ENCODE results near the gene PPCS.
A peak's percentile ranks its signal among the peaks of the same experiment; 100 is the strongest.
"Not testable (repeated sequence)": the region's sequence is repeated elsewhere in the genome, so short reads cannot be mapped to it uniquely, and the experiment has no call there.

The PPCS gene

DNA sequence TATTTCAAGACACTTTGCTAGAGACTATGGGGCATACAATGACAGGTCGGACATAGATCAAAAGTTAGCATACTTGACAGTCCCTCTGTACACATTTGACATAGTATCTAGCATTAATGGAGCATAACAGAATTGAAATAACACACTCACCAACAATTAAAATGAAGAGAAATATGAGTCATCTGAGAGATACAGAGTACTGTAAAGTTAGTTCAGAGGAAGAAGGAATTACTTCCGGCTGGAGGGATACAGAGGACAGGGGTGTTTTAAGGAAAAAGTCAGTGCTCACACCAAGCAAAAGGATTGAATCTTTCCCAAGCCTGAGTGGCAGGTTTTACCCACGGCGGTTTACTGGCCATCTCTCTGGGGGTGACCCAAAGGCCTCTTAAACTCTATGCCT lies 3.0 kb upstream of the PPCS start:
- no peak for DNase-seq (ENCODE audit: low read depth)

GRCh38 chr1:42454403-42454802 lies 1.9 kb upstream of the PPCS start:
- DNase-seq (ENCODE audit: low read depth): no peak

- DNase-seq (ENCODE audit: low read depth): peak; percentile 28
Measured at GRCh38 chr1:42456754-42457089, 379 bp downstream of the PPCS start.

DNA sequence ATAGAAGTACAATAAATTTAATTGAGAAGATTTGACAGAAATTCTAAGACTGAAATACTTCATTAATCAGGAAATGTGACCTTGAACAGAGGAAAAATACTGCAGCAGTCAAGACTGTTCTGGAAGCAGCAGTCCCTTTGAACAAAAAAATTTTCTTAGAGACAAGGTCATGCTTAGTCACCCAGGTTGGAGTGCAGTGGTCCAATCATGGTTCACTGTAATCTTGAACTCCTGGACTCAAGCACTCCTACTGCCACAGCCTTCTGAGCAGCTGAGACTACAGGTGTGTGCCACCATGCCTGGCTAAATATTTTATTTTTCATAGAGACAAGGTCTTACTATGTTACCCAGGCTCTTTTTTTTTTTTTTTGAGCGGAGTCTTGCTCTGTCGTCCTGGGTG lies 4.9 kb downstream of the PPCS start:
- no peak for DNase-seq (ENCODE audit: low read depth)

DNA sequence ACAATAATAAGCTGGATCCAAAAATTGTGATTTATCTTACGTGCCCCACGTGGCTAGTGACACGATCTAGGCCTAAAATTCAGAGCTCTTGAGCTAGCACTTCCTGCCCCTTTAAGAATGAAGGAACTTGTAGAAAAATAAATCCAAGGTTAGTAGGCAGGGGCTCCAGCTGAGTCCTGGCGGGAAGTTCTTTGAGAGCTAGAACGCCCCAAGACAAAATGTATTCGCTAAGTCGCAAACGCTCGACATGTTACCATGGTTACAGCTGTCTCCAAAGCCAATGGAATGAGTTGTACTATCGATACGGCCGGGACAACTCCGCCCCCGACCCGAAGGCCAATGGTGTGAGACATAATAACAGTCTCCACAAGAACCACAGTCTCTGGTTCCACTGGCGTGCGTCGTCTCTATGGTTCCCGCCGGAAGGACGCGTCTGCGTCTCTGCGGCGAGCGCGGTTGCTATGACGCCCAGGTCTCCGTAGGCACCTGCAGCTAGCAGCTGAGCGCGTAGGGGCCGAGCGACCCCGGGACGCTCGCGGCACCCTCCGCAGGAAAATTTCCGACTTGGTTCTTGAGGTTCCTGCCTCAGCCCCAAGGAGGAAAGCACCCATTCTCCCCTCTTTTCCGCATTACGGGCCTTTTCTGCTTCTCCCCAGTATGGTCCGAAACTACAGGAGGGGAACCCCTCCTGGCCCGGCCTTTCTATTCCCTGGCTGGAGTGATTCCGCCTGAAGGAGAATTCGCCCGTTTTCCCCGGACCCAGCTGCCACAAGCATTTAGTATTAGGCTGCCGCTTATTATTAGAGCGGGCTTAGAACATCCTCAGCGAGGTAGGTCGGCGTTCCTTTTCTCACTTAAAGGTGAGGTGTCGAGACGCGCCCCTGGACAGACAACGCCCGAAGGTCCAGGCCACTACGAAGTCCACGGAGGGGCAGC lies 6.8 kb downstream of the PPCS start, which contains the start of gene CCDC30:
Gene CCDC30 (plus strand): TSS at position 459 of the 936 bp plus-strand sequence. CDS start 17,266 bp downstream, outside the sequence.
- peak; percentile 93 for DNase-seq (ENCODE audit: low read depth)

DNA sequence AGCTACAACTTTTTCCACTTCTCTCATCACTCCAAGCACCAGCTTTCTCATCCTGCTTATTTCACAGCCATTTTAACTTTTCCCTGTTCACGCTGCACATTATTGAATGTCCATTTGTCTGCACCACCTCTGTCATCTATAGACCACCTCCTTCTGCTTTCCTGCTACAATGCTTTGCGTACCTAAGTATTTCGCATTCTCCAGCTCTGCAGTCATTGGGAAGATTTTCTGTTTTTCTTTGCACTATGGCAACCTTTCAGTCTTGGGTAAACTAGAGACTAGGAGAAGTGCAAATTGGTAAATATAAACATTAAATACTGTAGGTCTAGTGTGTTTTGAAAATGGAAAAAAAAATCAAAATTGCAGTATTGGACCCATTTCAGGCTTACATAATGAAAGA lies 7.6 kb downstream of the PPCS start:
- DNase-seq (ENCODE audit: low read depth): no peak

DNA sequence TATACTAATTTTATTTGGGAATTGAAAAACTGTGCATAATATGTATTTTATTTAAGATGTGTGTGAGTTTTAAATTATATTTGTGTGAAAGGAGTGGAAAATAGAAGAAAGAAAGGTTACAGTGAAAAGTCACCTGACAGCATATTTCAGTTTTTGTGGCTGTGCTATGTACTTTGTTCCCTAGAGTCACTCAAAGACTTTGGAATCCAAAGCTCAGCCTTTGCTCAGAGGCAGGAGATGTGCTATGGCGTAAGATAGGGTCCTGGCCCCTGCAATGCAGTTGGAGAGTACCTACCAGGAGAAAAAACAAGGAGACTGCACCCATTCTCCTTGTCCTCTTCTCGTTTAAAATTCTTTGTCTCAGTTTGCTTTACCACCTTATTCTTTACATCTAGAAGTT lies 9.7 kb downstream of the PPCS start:
- no peak for DNase-seq (ENCODE audit: low read depth)

- no peak for DNase-seq (ENCODE audit: low read depth)
Measured at GRCh38 chr1:42469727-42470126, 13.4 kb downstream of the PPCS start.

DNA sequence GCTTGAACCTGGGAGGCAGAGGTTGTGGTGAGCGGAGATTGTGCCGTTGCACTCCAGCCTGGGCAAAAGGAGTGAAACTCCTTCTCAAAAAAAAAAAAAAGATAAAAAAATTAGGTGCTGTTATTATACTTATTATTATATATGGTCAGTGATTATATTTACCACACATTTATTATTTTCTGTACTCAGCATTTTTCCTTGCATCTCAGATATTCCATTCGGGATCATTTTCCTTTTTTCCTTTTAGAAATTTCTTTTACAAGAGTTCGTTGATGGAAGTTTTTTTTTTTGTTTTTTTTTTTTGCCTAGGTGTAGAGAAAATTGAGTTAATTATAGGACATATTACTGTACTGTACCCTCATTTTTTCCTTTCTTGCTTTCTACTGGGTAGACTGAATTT lies 20.3 kb downstream of the PPCS start:
- no peak for DNase-seq (ENCODE audit: low read depth)

GRCh38 chr1:42477354-42477753 lies 21.0 kb downstream of the PPCS start:
- not testable (repeated sequence) for DNase-seq (ENCODE audit: low read depth)

- no peak for DNase-seq (ENCODE audit: low read depth)
Measured at GRCh38 chr1:42477775-42478174, 21.4 kb downstream of the PPCS start.

DNA sequence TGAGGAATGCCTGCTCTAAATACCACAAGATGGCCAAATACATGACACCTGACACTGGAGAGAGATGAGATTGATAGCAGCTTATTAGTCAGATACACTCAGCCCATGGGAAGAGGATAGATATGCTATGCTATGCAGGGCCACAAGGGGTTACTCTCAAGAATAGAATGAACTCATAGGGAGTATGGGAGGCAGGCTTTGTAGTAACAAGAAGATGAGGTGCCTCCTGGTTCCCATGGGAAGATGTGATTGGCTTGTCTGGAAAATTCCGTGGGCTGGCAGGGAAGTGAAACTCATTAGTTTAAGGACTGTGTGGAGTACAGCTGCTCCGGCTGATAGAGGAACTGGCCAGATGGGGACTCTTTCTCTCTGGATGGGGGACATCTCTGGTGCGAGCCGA lies 23.3 kb downstream of the PPCS start:
- no peak for DNase-seq (ENCODE audit: low read depth)

GRCh38 chr1:42480921-42481320 lies 24.6 kb downstream of the PPCS start:
- DNase-seq (ENCODE audit: low read depth): no peak

DNA sequence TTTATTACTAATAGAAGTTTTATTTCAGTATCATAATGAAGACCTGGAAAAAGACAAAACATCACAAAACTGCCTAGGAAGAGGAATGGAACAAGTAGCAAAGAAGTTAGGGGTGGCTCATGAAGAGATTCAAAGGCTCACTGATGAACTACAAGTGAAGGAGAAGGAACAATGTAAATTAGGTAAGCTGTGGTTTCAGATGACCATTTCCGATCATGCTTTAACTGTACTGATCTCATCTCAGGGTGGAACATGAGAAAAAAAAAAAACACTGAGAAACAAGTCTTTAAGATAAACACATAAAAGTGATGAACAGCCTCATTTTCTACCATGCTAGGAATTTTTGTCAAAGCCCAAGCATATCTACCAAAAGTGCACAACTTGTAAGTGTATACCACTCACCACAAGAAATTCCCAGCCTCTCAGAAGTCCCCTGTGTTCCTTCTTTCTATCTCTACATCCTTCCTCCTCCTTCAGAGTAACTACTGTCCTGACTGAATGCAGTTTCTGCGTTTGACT lies 26.4 kb downstream of the PPCS start:
- DNase-seq (ENCODE audit: low read depth): no peak

- no peak for DNase-seq (ENCODE audit: low read depth)
Measured at GRCh38 chr1:42484382-42484781, 28.0 kb downstream of the PPCS start.

DNA sequence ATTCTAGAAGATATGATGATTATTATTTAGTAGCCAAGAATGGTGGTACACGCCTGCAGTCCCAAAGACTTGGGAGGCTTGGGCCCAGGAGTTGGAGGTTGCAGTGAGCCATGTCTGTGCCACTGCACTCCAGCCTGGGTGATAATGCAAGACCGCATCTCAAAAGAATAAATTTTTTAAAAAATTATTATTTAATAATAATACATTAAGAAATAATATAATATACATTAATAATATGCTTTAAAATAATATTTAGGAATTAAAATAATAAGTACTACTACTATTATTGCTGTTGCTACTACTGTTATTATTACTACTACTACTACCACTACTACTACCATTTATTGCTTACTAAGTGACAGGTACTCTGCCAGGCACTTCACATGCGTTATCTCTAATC lies 33.9 kb downstream of the PPCS start:
- DNase-seq (ENCODE audit: low read depth): no peak

GRCh38 chr1:42502031-42502430 lies 45.7 kb downstream of the PPCS start:
- DNase-seq (ENCODE audit: low read depth): not testable (repeated sequence)

GRCh38 chr1:42504535-42505128 lies 48.3 kb downstream of the PPCS start:
- no peak for DNase-seq (ENCODE audit: low read depth)

GRCh38 chr1:42506576-42506975 lies 50.2 kb downstream of the PPCS start:
- no peak for DNase-seq (ENCODE audit: low read depth)
